Measurements from ENCODE around the gene TWF2. TPM values are rescaled to one million over a fixed set of nuclear protein-coding genes. Genes with fewer than 3 reads are reported as not detected.

Gene TWF2
- total RNA-seq, 1 donor from 2014 or later, result 69.5 TPM

DNA sequence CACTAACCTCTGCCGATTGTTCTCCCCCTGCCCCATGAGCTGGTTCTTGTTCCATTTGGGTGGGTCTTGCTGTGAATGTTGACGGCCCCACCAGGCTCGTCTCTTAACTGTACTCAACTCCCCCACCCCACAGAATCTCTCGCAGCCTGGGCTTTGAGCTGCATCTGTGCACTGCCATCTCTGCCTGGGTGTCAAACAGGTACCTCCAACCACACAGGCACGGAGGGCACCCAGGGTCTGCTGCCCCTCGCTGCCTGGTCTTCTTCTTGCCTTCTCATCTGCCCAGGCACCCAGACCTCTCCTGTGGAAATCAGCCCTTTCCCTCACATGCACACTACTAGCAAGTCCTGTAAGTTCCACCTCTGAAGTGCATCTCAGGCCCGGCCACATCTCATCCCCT, 23.6 kb downstream of the TWF2 start:
- no peak for DNase-seq (ENCODE audit: low spot score)

GRCh38 chr3:52213901-52214300, 25.1 kb downstream of the TWF2 start:
- intact Hi-C loops (cut with DNase I), result loop anchor here (10.0 kb wide), 1 partner anchor 209 kb away; no protein-coding TSS in a partner anchor
- DNase-seq (ENCODE audit: low spot score), result no peak

More for the DNA sequence above, 23.6 kb downstream of the TWF2 start:
- intact Hi-C loops (cut with DNase I), result loop anchor here (10.0 kb wide), 1 partner anchor 211 kb away; no protein-coding TSS in a partner anchor

GRCh38 chr3:52213005-52213404, 26.0 kb downstream of the TWF2 start:
- intact Hi-C loops (cut with DNase I), result loop anchor here (10.0 kb wide), 1 partner anchor 208 kb away; no protein-coding TSS in a partner anchor
- DNase-seq (ENCODE audit: low spot score), result no peak

DNA sequence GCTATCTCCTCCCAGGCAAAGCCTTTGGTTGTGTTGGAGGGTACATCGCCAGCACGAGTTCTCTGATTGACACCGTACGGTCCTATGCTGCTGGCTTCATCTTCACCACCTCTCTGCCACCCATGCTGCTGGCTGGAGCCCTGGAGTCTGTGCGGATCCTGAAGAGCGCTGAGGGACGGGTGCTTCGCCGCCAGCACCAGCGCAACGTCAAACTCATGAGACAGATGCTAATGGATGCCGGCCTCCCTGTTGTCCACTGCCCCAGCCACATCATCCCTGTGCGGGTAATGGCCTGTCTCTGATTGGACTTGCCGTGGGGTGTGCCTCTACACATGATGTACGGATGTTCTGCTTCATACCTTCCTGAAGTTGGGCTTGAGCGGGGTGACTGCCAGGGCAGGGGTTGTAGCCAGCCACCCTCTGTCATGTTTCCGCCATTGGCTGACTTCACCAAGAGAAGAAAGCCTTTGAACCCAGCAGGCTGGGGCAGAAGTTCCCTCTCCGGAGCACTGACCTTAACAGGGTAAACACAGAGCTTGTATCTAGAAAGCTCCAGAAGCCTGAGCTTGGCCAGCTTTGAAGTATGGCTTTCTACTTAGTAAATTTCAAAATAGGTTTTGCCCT, 27.6 kb downstream of the TWF2 start:
- no peak for DNase-seq (ENCODE audit: low spot score)
- intact Hi-C loops (cut with DNase I), result loop anchor here (10.0 kb wide), 1 partner anchor 207 kb away; no protein-coding TSS in a partner anchor

GRCh38 chr3:52210550-52211046, 28.4 kb downstream of the TWF2 start:
- DNase-seq (ENCODE audit: low spot score), result no peak
- intact Hi-C loops (cut with DNase I), result loop anchor here (10.0 kb wide), 1 partner anchor 206 kb away; no protein-coding TSS in a partner anchor

DNA sequence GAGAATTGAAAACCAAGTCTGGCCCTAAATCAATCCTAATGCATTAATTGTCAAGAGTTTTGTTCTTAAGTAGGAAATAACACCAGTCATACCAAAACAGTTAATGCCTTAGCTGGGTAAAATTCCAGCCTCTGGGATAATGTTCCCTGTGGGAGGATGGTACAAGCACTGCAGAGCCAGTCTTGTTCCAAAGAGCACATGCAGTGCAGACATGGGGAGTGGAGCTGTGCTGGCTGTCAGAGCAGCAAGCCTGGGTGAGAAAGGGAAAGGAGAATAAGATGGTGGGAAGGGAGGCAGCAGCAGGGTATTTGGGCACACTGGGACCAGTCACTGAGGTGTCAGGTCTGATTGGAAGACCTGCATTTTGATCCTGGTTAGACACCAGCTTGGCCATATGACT, 28.9 kb downstream of the TWF2 start:
- no peak for DNase-seq (ENCODE audit: low spot score)
- intact Hi-C loops (cut with DNase I), result loop anchor here (10.0 kb wide), 1 partner anchor 205 kb away; no protein-coding TSS in a partner anchor

DNA sequence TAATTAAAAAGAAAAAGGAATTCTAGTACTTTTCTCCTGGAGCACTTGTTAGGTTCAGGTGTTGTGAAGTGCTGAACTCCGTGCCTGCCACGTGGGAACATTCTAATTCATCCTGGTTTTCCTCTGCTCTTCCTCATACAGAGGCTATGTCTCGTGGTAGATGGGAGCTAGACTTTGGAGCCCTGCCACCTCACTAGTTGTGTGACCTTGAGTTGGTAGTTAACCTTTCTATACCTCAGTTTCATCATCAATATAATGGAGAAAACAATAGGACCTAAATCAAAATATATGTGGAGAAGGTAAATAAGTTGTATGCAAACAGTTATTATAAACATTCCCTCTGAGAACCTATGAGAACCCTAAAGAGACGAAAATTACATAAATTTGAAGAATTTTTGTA, 30.4 kb downstream of the TWF2 start:
- intact Hi-C loops (cut with DNase I), result no loop called here
- no peak for DNase-seq (ENCODE audit: low spot score)

- DNase-seq (ENCODE audit: low spot score), result no peak
- intact Hi-C loops (cut with DNase I), result no loop called here
Measured at GRCh38 chr3:52205727-52206372, 33.1 kb downstream of the TWF2 start.

- intact Hi-C loops (cut with DNase I), result no loop called here
Measured at GRCh38 chr3:52204337-52205073, 34.5 kb downstream of the TWF2 start.

DNA sequence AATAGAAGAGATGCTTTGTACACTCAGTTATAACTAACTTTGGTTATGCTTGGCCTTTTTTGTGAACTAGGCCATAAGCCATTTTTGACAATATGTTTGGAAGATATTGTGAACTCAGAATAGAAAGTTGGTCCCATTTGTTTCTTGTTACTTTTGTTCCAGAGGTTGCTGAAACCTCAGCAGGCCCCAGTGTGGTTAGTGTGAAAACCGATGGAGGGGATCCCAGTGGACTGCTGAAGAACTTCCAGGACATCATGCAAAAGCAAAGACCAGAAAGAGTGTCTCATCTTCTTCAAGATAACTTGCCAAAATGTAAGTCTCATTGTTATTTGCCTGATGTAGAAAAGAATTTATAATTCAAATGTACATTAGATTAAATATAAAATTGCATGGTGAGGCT, 35.3 kb downstream of the TWF2 start:
- intact Hi-C loops (cut with DNase I), result no loop called here
- DNase-seq (ENCODE audit: low spot score), result no peak

More at GRCh38 chr3:52204337-52205073, 34.5 kb downstream of the TWF2 start:
- no peak for DNase-seq (ENCODE audit: low spot score)

- intact Hi-C loops (cut with DNase I), result no loop called here
- DNase-seq (ENCODE audit: low spot score), result no peak
Measured at GRCh38 chr3:52202384-52203077, 36.4 kb downstream of the TWF2 start.

- no peak for DNase-seq (ENCODE audit: low spot score)
Measured at GRCh38 chr3:52200981-52201679, 37.8 kb downstream of the TWF2 start.

GRCh38 chr3:52198643-52199608, 40.0 kb downstream of the TWF2 start:
- intact Hi-C loops (cut with DNase I), result no loop called here
- DNase-seq (ENCODE audit: low spot score), result no peak

More at GRCh38 chr3:52200981-52201679, 37.8 kb downstream of the TWF2 start:
- intact Hi-C loops (cut with DNase I), result no loop called here

- intact Hi-C loops (cut with DNase I), result loop anchor here (2.0 kb wide), 1 partner anchor 43 kb away; the partner anchor contains the start of gene POC1A
- peak; percentile 96 for DNase-seq (ENCODE audit: low spot score)
Measured at GRCh38 chr3:52197842-52198625, 40.9 kb downstream of the TWF2 start, which contains the start of gene ALAS1. Gene ALAS1 (plus strand): TSS chr3:52198160. CDS start chr3:52199242, 1,082 bp downstream.

GRCh38 chr3:52197499-52197841, 41.5 kb downstream of the TWF2 start:
- no peak for DNase-seq (ENCODE audit: low spot score)
- intact Hi-C loops (cut with DNase I), result loop anchor here (2.0 kb wide), 1 partner anchor 43 kb away; the partner anchor contains the start of gene POC1A

DNA sequence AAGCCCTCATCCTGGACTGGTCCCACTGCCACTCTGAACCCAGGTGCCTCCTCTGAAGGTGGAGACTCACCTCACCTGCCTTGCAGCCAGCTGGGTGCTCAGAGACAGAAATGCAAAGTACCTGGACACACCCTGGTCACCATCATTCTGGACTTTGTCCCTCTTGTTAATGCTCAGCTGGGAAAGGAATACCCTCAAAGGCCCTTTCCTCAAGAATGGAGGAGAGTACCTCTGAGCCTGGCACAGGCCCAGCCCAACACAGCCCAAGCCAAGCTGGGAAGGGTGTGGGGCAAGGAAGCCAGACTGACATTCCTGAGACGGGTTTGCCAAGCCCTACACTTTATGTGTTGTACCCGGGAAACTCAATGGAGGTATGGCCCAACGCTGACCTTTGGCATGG, 42.0 kb downstream of the TWF2 start:
- intact Hi-C loops (cut with DNase I), result loop anchor here (2.0 kb wide), 1 partner anchor 42 kb away; the partner anchor contains the start of gene POC1A
- no peak for DNase-seq (ENCODE audit: low spot score)
